HepG2 (cell line): Measurements from ENCODE around the gene PFDN5. TPM values are rescaled to one million over a fixed set of nuclear protein-coding genes. Genes with fewer than 3 reads are reported as not detected.
A peak's percentile ranks its signal among the peaks of the same experiment; 100 is the strongest.

Experiments
- ATF7-NPFF ChIP-seq: sonication (generic); formaldehyde crosslinking; IDR thresholded peaks from 2 replicates; pipeline ENCODE4 v1.8.1; 2023; ENCODE audit warnings: mild to moderate bottlenecking, low read depth, missing genetic modification reagents, moderate library complexity
- BORCS8-MEF2B ChIP-seq: sonication (generic); formaldehyde crosslinking; IDR thresholded peaks from 2 replicates; pipeline ENCODE4 v1.8.0; 2022; ENCODE audit warnings: mild to moderate bottlenecking, missing genetic modification reagents
- CREM ChIP-seq, 2 experiments: sonication (generic) in 1 of 2; formaldehyde crosslinking in 1 of 2; IDR thresholded peaks; 2 replicates each; pipeline versions ENCODE4 v1.4.0 to v1.6.1; 2016 to 2020; ENCODE audit warnings: antibody characterized with exemption in 1 of 2, mild to moderate bottlenecking in 1 of 2, missing genetic modification reagents in 1 of 2
- ETV5 ChIP-seq: IDR thresholded peaks from 2 replicates; pipeline ENCODE4 v1.6.1; 2018; ENCODE audit warnings: missing biosample characterization, missing genetic modification reagents, inconsistent platforms, borderline replicate concordance
- FOXA3 ChIP-seq: IDR thresholded peaks from 2 replicates; pipeline ENCODE4 v1.6.1; 2016; ENCODE audit warnings: missing genetic modification reagents, missing compliant biosample characterization
- FOXP1 ChIP-seq, 2 experiments: fragments of 450-650 bp in 1 of 2; IDR thresholded peaks; 2 replicates each; pipeline ENCODE4 v1.6.1; 2017 to 2018; ENCODE audit warnings: antibody characterized with exemption in 1 of 2
- HNRNPUL1 ChIP-seq: fragments of 200-400 bp; formaldehyde crosslinking; IDR thresholded peaks from 2 replicates; pipeline ENCODE4 v1.6.1; 2017; ENCODE audit warnings: low read depth, mild to moderate bottlenecking, low read length, moderate library complexity
- NONO ChIP-seq, 2 experiments: fragments of 450-650 bp in 1 of 2; sonication (generic) in 1 of 2; formaldehyde crosslinking in 1 of 2; IDR thresholded peaks in 1 of 2; conservative IDR thresholded peaks in 1 of 2; 2 replicates each; pipeline versions ENCODE4 v1.6.1 to v1.8.0; 2017 to 2022; ENCODE audit warnings: mild to moderate bottlenecking in 1 of 2, missing genetic modification reagents in 1 of 2, moderate library complexity in 1 of 2
- NR2F1 ChIP-seq, 2 experiments: fragments of 450-650 bp in 1 of 2; formaldehyde crosslinking in 1 of 2; IDR thresholded peaks; 2 replicates each; pipeline versions ENCODE4 v1.5.0 to v1.6.1; 2016 to 2020; ENCODE audit warnings: mild to moderate bottlenecking in 1 of 2, missing compliant biosample characterization in 1 of 2, missing genetic modification reagents in 1 of 2, moderate library complexity in 1 of 2
- POLR2G ChIP-seq: fragments of 200-400 bp; formaldehyde crosslinking; IDR thresholded peaks from 2 replicates; pipeline ENCODE4 v1.6.1; 2018; ENCODE audit warnings: mild to moderate bottlenecking, low read depth, low read length, moderate library complexity
- REXO4 ChIP-seq: sonication (generic); formaldehyde crosslinking; IDR thresholded peaks from 2 replicates; pipeline ENCODE4 v1.8.0; 2022; ENCODE audit warnings: missing genetic modification reagents, mild to moderate bottlenecking, borderline replicate concordance
- SMARCE1 ChIP-seq: fragments of 450-650 bp; IDR thresholded peaks from 2 replicates; pipeline ENCODE4 v1.6.1; 2017; ENCODE audit warnings: borderline replicate concordance
- SP1 ChIP-seq, 2 experiments: fragments of 450-650 bp in 1 of 2; sonication (generic) in 1 of 2; formaldehyde crosslinking in 1 of 2; IDR thresholded peaks; 2 replicates each; pipeline versions ENCODE4 v1.4.0 to v1.6.1; 2016 to 2020; ENCODE audit warnings: missing genetic modification reagents in 1 of 2
- TBL1XR1 ChIP-seq: fragments of 150-350 bp; IDR thresholded peaks from 2 replicates; pipeline ENCODE4 v1.6.1; 2014; ENCODE audit warnings: borderline replicate concordance, low read length; ENCODE audit not compliant: partially characterized antibody
- TOPORS ChIP-seq: sonication (generic); formaldehyde crosslinking; IDR thresholded peaks from 2 replicates; pipeline ENCODE4 v1.8.0; 2023; ENCODE audit warnings: mild to moderate bottlenecking, missing genetic modification reagents
- ZBTB26 ChIP-seq: IDR thresholded peaks from 2 replicates; pipeline ENCODE4 v1.6.1; 2016; ENCODE audit warnings: missing compliant biosample characterization, missing genetic modification reagents, borderline replicate concordance
- ZBTB49 ChIP-seq: sonication (generic); formaldehyde crosslinking; IDR thresholded peaks from 2 replicates; pipeline ENCODE4 v1.4.0; 2020; ENCODE audit warnings: missing genetic modification reagents, borderline replicate concordance
- ZNF263 ChIP-seq: sonication (generic); formaldehyde crosslinking; IDR thresholded peaks from 2 replicates; pipeline ENCODE4 v1.4.0; 2020; ENCODE audit warnings: missing genetic modification reagents
- ZNF432 ChIP-seq: sonication (generic); formaldehyde crosslinking; IDR thresholded peaks from 2 replicates; pipeline ENCODE4 v1.5.0; 2020; ENCODE audit warnings: missing genetic modification reagents, mild to moderate bottlenecking, borderline replicate concordance
- ZNF451 ChIP-seq: sonication (generic); formaldehyde crosslinking; IDR thresholded peaks from 2 replicates; pipeline ENCODE4 v1.5.0; 2020; ENCODE audit warnings: mild to moderate bottlenecking, missing genetic modification reagents
- ZNF558 ChIP-seq: sonication (generic); formaldehyde crosslinking; IDR thresholded peaks from 2 replicates; pipeline ENCODE4 v1.9.0; 2022; ENCODE audit warnings: mild to moderate bottlenecking, missing genetic modification reagents, borderline replicate concordance
- ZNF660 ChIP-seq: sonication (generic); formaldehyde crosslinking; IDR thresholded peaks from 2 replicates; pipeline ENCODE4 v1.5.1; 2020; ENCODE audit warnings: mild to moderate bottlenecking, low read depth, missing genetic modification reagents, borderline replicate concordance
- ZNF761 ChIP-seq: sonication (generic); formaldehyde crosslinking; conservative IDR thresholded peaks from 2 replicates; pipeline ENCODE4 v1.4.0; 2020; ENCODE audit warnings: mild to moderate bottlenecking, missing genetic modification reagents
- ZSCAN22 ChIP-seq: sonication (generic); formaldehyde crosslinking; IDR thresholded peaks from 2 replicates; pipeline ENCODE4 v1.4.0; 2020; ENCODE audit warnings: mild to moderate bottlenecking, missing genetic modification reagents
- polyA plus RNA-seq, 8 experiments: library from polyadenylated mRNA; depleted of rRNA in 3 of 8; stranded (reverse) in 7 of 8; unstranded in 1 of 8; fragments of >200 nt; fragmentation: Illumina TruSeq in 4 of 8; extraction: Trizol in 4 of 8; gene quantifications; 2 replicates each; pipeline versions ENCODE4 v1.2.1 to v1.2.3, GENCODE V29; 2011 to 2016; ENCODE audit warnings: low read depth in 4 of 8, missing spikeins in 1 of 8, mixed read lengths in 1 of 8; ENCODE audit not compliant: insufficient read depth in 1 of 8
- total RNA-seq, 5 experiments: library from RNA; depleted of rRNA; stranded (reverse); fragments of >200 nt; fragmentation: Illumina TruSeq; extraction: Trizol; gene quantifications; 2 replicates each; pipeline ENCODE4 v1.2.3, GENCODE V29; 2016; ENCODE audit warnings: low read depth in 1 of 5

The PFDN5 gene
- total and polyA plus RNA-seq, 2 of the 13 experiments (the other 11 are each of a cell fraction or from before 2014, with no cell fraction given), result 449 to 462 TPM

- peak; percentile 16; the same call in 1 of the 2 replicates for TF ChIP-seq ETV5 (CRISPR knock-in tag)
- TF ChIP-seq ZBTB49 (CRISPR knock-in tag), result no peak
- no peak for TF ChIP-seq SMARCE1
- TF ChIP-seq ZNF660, result no peak
- TF ChIP-seq ZNF558, result no peak; the same call in 1 of the 2 replicates
- no peak for TF ChIP-seq CREM (IDR thresholded peaks at IDR 0.05)
- no peak for TF ChIP-seq CREM (CRISPR knock-in tag; IDR thresholded peaks at IDR 0.05)
- TF ChIP-seq ZNF263 (CRISPR knock-in tag), result 0 out of 2 replicates have a peak, but pooled peaks have one; percentile 34
- no peak for TF ChIP-seq ZNF761 (CRISPR knock-in tag)
- TF ChIP-seq NONO (IDR thresholded peaks at IDR 0.05), result no peak
- TF ChIP-seq NONO (CRISPR knock-in tag; conservative IDR thresholded peaks at IDR 0.05), result peak; percentile 60; the same call in 1 of the 2 replicates
- TF ChIP-seq ZNF432 (CRISPR knock-in tag), result no peak
- no peak for TF ChIP-seq REXO4 (CRISPR knock-in tag)
- TF ChIP-seq NR2F1 (CRISPR knock-in tag; IDR thresholded peaks at IDR 0.05), result peak; percentile 42 to 63; a peak in 1 of 4 replicates
- peak; percentile 89 for TF ChIP-seq POLR2G
- TF ChIP-seq ATF7-NPFF, result no peak
- TF ChIP-seq TOPORS (CRISPR knock-in tag), result no peak
- TF ChIP-seq HNRNPUL1, result no peak
- no peak for TF ChIP-seq ZSCAN22
- no peak for TF ChIP-seq TBL1XR1
- TF ChIP-seq ZNF451, result peak; percentile 53; the same call in 1 of the 2 replicates
- no peak for TF ChIP-seq FOXP1 (IDR thresholded peaks at IDR 0.05)
- no peak for TF ChIP-seq FOXP1 (CRISPR knock-in tag; IDR thresholded peaks at IDR 0.05)
- TF ChIP-seq SP1 (IDR thresholded peaks at IDR 0.05), result no peak
- TF ChIP-seq SP1 (CRISPR knock-in tag; IDR thresholded peaks at IDR 0.05), result peak; percentile 66
- no peak; the same call in 1 of the 2 replicates for TF ChIP-seq BORCS8-MEF2B (CRISPR knock-in tag)
- peak; percentile 32; the same call in 1 of the 2 replicates for TF ChIP-seq FOXA3 (CRISPR knock-in tag)
- peak; percentile 43; the same call in 1 of the 2 replicates for TF ChIP-seq ZBTB26 (CRISPR knock-in tag)
These were observed 29.6 kb downstream of the PFDN5 start (continued) for GRCh38 chr12:53324779-53325510.
